ENCODE measurements around the gene SEMA5B. TPM values are rescaled to one million over a fixed set of nuclear protein-coding genes. Genes with fewer than 3 reads are reported as not detected.

Gene SEMA5B
- total RNA-seq, 1 donor from 2014 or later = 1.0 TPM

- Histone ChIP-seq H3K4me3 (ENCODE audit: insufficient read depth, low read depth, low read length) (no peak overlapping the region), H3K36me3 (ENCODE audit: insufficient read depth, low read length) (no peaks in the 10 kb centered on the region), H2AFZ (ENCODE audit: low read depth, low read length) (no peak overlapping the region), H3K27ac (ENCODE audit: low read depth, low read length) (no peak overlapping the region), H3K4me2 (ENCODE audit: low read length) (no peak overlapping the region), H3K27me3 (ENCODE audit: insufficient read depth, low read length) (peaks cover 65% of the 10 kb centered on the region), H3K9me3 (ENCODE audit: insufficient read depth, low read depth, low read length) (no peaks in the 10 kb centered on the region), H3K4me1 (ENCODE audit: insufficient read depth, low read length) (peaks cover 9% of the 10 kb centered on the region), H3K79me2 (ENCODE audit: insufficient read depth, low read length) (no peaks in the 10 kb centered on the region), H3K9ac (ENCODE audit: low read length) (no peak overlapping the region), H4K20me1 (ENCODE audit: insufficient read depth, low read length) (no peaks in the 10 kb centered on the region)
- FAIRE-seq (no peak), DNase-seq (ENCODE audit: low read depth) (no peak)
- TF ChIP-seq EZH2 (IDR thresholded peaks at IDR 0.05; ENCODE audit: insufficient read depth, low read length) (no peak), CTCF (IDR thresholded peaks at IDR 0.05; ENCODE audit: insufficient read depth, low read depth, low read length) (no peak)
- no peak overlapping the region for H3K27ac Mint-ChIP-seq (ENCODE audit: unreplicated experiment)
- H3K4me1 Mint-ChIP-seq (ENCODE audit: low read depth, unreplicated experiment) = peaks cover 30% of the 10 kb centered on the region
- H3K9me3 Mint-ChIP-seq (ENCODE audit: unreplicated experiment) = no peaks in the 10 kb centered on the region
- H3K27me3 Mint-ChIP-seq (ENCODE audit: low read depth, unreplicated experiment) = peaks cover 24% of the 10 kb centered on the region
- H3K36me3 Mint-ChIP-seq (ENCODE audit: low read depth, unreplicated experiment) = no peaks in the 10 kb centered on the region
- H3K4me3 Mint-ChIP-seq (ENCODE audit: unreplicated experiment) = no peak overlapping the region
These were observed 43.6 kb downstream of the SEMA5B start for GRCh38 chr3:122984007-122984406.

- peaks cover 50% of the 10 kb centered on the region for H3K27me3 ChIP-seq (ENCODE audit: insufficient read depth, low read length)
- no peaks in the 10 kb centered on the region for H3K9me3 ChIP-seq (ENCODE audit: insufficient read depth, low read depth, low read length)
- H3K4me3 ChIP-seq (ENCODE audit: insufficient read depth, low read depth, low read length) = no peak overlapping the region
- Mint-ChIP-seq H3K4me3 (ENCODE audit: unreplicated experiment) (no peak overlapping the region), H3K9me3 (ENCODE audit: unreplicated experiment) (no peaks in the 10 kb centered on the region), H3K4me1 (ENCODE audit: low read depth, unreplicated experiment) (peaks cover 45% of the 10 kb centered on the region), H3K27me3 (ENCODE audit: low read depth, unreplicated experiment) (peaks cover 11% of the 10 kb centered on the region), H3K36me3 (ENCODE audit: low read depth, unreplicated experiment) (no peaks in the 10 kb centered on the region), H3K27ac (ENCODE audit: unreplicated experiment) (peak overlapping the region; percentile 1)
- H4K20me1 ChIP-seq (ENCODE audit: insufficient read depth, low read length) = no peaks in the 10 kb centered on the region
- peaks cover 21% of the 10 kb centered on the region for H3K4me1 ChIP-seq (ENCODE audit: insufficient read depth, low read length)
- no peak overlapping the region for H3K27ac ChIP-seq (ENCODE audit: low read depth, low read length)
- no peak for FAIRE-seq
- H3K36me3 ChIP-seq (ENCODE audit: insufficient read depth, low read length) = no peaks in the 10 kb centered on the region
- no peak for DNase-seq (ENCODE audit: low read depth)
- H2AFZ ChIP-seq (ENCODE audit: low read depth, low read length) = no peak overlapping the region
- TF ChIP-seq EZH2 (IDR thresholded peaks at IDR 0.05; ENCODE audit: insufficient read depth, low read length) = peak; percentile 32
- TF ChIP-seq CTCF (IDR thresholded peaks at IDR 0.05; ENCODE audit: insufficient read depth, low read depth, low read length) = no peak
- H3K9ac ChIP-seq (ENCODE audit: low read length) = no peak overlapping the region
- no peaks in the 10 kb centered on the region for H3K79me2 ChIP-seq (ENCODE audit: insufficient read depth, low read length)
- no peak overlapping the region for H3K4me2 ChIP-seq (ENCODE audit: low read length)
These were observed 45.1 kb downstream of the SEMA5B start for GRCh38 chr3:122982216-122983185.

GRCh38 chr3:122979211-122979610 lies 48.4 kb downstream of the SEMA5B start:
- Histone ChIP-seq H3K79me2 (ENCODE audit: insufficient read depth, low read length) (no peaks in the 10 kb centered on the region), H3K4me1 (ENCODE audit: insufficient read depth, low read length) (peaks cover 40% of the 10 kb centered on the region), H3K4me3 (ENCODE audit: insufficient read depth, low read depth, low read length) (no peak overlapping the region), H3K27me3 (ENCODE audit: insufficient read depth, low read length) (peaks cover 21% of the 10 kb centered on the region), H3K36me3 (ENCODE audit: insufficient read depth, low read length) (no peaks in the 10 kb centered on the region), H3K27ac (ENCODE audit: low read depth, low read length) (no peak overlapping the region), H3K9ac (ENCODE audit: low read length) (no peak overlapping the region), H2AFZ (ENCODE audit: low read depth, low read length) (no peak overlapping the region), H3K4me2 (ENCODE audit: low read length) (no peak overlapping the region), H3K9me3 (ENCODE audit: insufficient read depth, low read depth, low read length) (no peaks in the 10 kb centered on the region), H4K20me1 (ENCODE audit: insufficient read depth, low read length) (peaks cover 4% of the 10 kb centered on the region)
- TF ChIP-seq CTCF (IDR thresholded peaks at IDR 0.05; ENCODE audit: insufficient read depth, low read depth, low read length) (no peak), EZH2 (IDR thresholded peaks at IDR 0.05; ENCODE audit: insufficient read depth, low read length) (no peak)
- Mint-ChIP-seq H3K9me3 (ENCODE audit: unreplicated experiment) (no peaks in the 10 kb centered on the region), H3K27ac (ENCODE audit: unreplicated experiment) (peak overlapping the region; percentile 20), H3K4me3 (ENCODE audit: unreplicated experiment) (no peak overlapping the region), H3K27me3 (ENCODE audit: low read depth, unreplicated experiment) (peaks cover 4% of the 10 kb centered on the region), H3K4me1 (ENCODE audit: low read depth, unreplicated experiment) (peaks cover 58% of the 10 kb centered on the region), H3K36me3 (ENCODE audit: low read depth, unreplicated experiment) (no peaks in the 10 kb centered on the region)
- DNase-seq (ENCODE audit: low read depth) (no peak), FAIRE-seq (no peak)
